ENCODE results near the gene DAB2.

DNA sequence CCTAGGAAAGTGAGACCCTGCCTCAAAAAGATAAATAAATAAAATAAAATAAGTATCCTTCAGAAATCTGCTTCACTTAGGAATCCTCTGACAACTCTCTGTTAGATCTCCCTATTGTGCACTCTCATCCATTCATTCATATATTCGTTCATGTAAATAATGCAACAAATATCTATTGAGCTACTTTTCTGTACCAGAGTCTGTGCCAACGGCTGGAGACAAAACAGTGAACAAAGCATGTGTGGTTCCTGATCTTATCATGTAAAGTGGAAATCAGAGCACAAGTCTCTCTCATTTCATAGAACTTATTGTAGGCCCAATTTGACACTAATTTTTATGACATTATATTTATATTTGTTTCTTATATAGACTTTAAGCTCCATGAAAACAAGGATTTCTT, 40.3 kb upstream of the DAB2 start:
- TF ChIP-seq CTCF (IDR thresholded peaks at IDR 0.05; ENCODE audit: low read depth, low read length, poor library complexity, severe bottlenecking) = no peak
- TF ChIP-seq EZH2phosphoT487 (IDR thresholded peaks at IDR 0.05; ENCODE audit: borderline replicate concordance, low read length) = no peak
